Measurements from ENCODE around the gene KRTAP8-1. TPM values are rescaled to one million over a fixed set of nuclear protein-coding genes. Genes with fewer than 3 reads are reported as not detected.

The KRTAP8-1 gene, protein sequence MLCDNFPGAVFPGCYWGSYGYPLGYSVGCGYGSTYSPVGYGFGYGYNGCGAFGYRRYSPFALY
- not detected for total RNA-seq

- ATAC-seq: no peak
These were observed at the start of gene KRTAP8-1 for GRCh38 chr21:30813174-30813573. KRTAP8-1 (minus strand) TSS chr21:30813274; CDS start chr21:30813220, 54 bp downstream.

DNA sequence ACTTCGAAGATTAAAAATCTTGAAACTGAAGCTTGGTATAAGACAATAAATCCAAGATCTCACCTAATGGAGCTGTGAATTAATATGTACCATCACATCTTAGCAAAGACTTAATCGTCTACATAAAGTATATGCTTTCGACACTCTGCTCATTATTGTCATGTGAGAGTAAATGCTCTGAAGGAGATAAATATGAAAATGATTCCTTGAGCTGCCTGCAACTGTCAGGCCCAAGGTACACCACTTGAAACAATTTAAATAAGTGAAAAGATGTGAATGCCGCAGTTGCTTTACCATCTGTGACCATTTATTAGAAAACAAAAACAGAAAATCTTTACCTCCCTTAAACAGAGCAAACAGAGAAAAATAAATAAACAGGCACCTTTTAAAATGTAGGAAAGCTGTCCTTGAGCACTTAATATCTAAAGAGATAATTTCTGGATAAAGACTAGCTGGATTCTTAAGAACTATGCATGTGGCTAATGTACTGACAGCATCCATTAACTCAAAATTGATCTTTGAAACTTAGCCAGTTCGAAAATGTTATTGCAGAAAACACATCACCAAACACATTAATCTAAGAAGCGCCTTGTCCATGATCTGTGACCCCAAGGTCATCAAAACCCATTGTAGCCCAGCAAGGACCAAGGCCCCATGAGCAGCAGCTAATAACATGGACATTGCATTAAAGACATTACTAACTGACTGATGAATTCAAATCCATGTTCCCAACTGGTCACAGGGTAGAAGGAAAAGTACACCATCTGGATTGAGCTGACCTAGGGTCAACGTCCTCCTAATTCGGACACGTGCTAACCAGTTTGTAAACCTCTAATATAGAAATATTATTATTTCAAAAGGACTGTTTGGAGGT is 34.8 kb upstream of the KRTAP8-1 start:
- ATAC-seq: no peak

GRCh38 chr21:30842990-30843389 is 29.9 kb upstream of the KRTAP8-1 start:
- ATAC-seq: no peak

GRCh38 chr21:30839304-30839703 is 26.2 kb upstream of the KRTAP8-1 start:
- ATAC-seq: peak; percentile 44

DNA sequence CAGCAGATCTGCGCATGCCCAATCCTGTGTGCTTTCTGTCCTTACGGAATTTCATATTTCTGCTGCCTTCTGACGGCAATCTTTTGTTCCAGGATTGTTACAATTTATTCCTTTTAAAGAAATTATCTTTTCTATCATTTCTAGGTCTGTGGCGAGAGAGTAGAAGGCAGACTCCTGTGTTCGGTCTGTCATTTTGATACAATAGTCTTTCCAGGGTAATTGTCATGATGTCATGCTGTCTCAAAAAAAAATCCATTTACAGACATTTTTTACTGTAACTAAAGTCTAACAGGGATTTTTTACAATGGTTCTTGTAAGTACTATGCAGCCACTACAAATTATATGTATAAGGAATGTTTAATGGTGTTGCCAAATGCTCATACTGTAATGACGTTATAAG is 25.5 kb upstream of the KRTAP8-1 start:
- no peak for ATAC-seq

GRCh38 chr21:30831194-30831765 is 18.2 kb upstream of the KRTAP8-1 start:
- no peak for ATAC-seq

DNA sequence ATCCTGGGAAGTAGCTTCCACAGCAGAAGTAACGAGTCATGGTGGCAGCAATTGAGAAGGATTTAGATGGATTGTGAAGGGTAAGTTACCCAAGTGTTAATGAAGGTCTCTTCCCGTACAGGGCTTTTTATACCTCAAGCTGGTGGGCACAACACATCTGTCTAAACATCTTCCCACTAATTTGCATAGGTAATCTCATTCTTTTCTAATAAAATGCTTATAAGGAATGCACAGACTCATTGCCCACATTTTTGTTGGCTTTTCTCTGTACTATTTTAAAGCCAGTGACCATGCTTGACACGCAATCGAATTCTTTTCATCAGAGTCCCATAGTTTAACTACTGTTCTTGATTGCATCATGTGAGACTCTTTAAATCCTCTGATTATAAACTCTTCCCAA is 16.6 kb upstream of the KRTAP8-1 start, which contains the start of gene KRTAP7-1:
Gene KRTAP7-1 (minus strand): TSS at position 101 of the 400 bp plus-strand sequence. CDS start 61 bp downstream, at position 40.
- ATAC-seq: no peak

DNA sequence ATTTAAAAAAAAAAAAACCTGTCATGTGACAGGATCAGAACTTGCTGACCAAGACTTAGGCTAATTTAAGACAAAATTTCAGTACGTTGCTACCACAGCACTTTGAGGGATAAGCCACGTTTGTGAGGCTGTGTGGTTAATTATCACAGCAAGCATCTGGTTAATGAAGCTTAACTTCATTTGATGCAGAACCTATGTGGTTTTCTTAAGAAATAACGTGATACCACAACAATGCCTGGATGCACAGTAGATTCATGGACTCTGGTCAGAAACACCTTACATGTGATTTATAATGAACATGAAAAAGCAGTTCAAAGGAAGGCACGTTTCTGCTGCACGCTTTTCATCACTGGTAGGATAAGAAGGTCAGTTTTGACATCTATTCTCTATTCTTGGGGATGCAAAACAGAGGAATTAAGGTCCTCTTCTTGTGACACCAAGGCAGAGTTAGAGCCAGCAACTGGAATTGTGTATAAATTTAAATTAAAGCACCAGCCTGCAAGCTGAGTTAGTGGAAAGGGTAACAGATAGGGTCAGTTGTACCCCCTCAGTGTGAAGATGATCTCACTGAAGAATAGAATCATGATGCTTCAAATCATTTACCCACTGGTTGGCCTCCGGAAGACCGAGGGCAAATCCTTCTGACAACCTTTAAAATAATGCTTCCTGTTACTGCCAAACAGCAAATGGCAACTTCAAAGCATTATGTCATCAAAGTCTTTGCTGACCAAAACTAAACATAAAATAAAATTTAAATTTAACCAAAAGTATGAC is 6.0 kb upstream of the KRTAP8-1 start:
- no peak for ATAC-seq

DNA sequence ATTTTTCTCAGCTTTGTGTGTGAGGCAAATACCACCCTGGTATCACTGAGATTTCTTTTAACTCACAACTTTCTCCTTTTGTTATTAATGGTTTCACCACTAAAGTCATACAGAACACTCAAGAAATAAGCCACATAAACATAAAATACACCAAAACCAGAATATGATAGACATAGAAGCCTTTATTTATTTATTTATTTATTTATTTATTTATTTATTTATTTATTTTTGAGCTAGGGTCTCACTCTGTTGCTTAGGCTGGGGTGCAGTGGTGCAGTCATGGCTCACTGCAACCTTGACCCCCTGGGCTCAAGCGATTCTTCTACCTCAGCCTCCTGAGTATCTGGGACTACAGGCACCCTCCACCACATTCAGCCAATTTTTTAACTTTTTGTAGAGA is 12.5 kb downstream of the KRTAP8-1 start:
- no peak for ATAC-seq

DNA sequence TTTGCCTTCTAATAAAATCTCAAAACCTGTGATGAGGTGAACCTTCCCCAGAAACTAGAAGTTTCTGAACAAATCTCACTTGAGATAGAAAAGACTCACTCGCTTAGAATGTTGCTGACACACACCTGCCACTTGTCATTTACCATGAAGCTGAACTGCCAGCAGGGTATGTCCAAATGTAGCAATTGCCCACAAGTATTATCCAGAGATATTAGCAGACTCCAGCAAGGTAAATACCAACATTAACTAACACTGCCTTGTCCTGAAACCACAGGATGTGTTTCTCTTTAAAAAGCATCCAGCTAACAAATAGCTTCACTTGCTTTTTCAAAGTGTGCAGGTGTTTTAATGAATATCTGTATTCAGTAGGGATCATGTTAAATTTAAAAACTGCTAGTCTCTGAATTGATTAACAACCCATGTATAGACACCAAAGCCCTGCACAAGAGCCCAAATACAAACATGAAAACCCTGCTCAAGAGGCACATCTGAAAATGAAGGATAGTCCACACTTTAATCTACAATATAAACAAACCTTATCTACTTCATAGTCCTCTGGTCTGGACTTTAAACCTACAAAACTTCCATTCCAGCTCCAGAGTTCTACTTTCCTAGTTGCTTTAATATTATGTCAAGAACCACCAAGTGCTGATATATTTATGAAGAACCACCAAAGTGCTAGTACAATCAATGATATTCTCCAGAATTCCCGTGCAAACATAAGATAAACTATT is 19.3 kb downstream of the KRTAP8-1 start:
- ATAC-seq: no peak

GRCh38 chr21:30779249-30779648 is 33.8 kb downstream of the KRTAP8-1 start:
- no peak for ATAC-seq

GRCh38 chr21:30769724-30770431 is 43.2 kb downstream of the KRTAP8-1 start:
- no peak for ATAC-seq

Other genes with a start within 250 kb of the KRTAP8-1 start
- gene KRTAP22-2, start 222.9 kb downstream of the KRTAP8-1 start, total RNA-seq: not detected
- gene KRTAP6-3, start 220.8 kb downstream of the KRTAP8-1 start, total RNA-seq: not detected
- gene KRTAP6-2, start 214.4 kb downstream of the KRTAP8-1 start, total RNA-seq: not detected
- not detected for gene KRTAP22-1, start 212.2 kb downstream of the KRTAP8-1 start, total RNA-seq
- gene KRTAP6-1, start 199.3 kb downstream of the KRTAP8-1 start, total RNA-seq: not detected
- gene KRTAP20-1, start 196.8 kb downstream of the KRTAP8-1 start, total RNA-seq: not detected
- not detected for gene KRTAP20-4, start 192.6 kb downstream of the KRTAP8-1 start, total RNA-seq
- not detected for gene KRTAP20-2, start 178.1 kb downstream of the KRTAP8-1 start, total RNA-seq
- not detected for gene KRTAP20-3, start 170.4 kb downstream of the KRTAP8-1 start, total RNA-seq
- not detected for gene KRTAP21-3, start 94.5 kb downstream of the KRTAP8-1 start, total RNA-seq
- not detected for gene KRTAP21-2, start 66.0 kb downstream of the KRTAP8-1 start, total RNA-seq
- gene KRTAP21-1, start 57.8 kb downstream of the KRTAP8-1 start, total RNA-seq: not detected
- not detected for gene KRTAP7-1, start 16.5 kb upstream of the KRTAP8-1 start, total RNA-seq
- gene KRTAP11-1, start 68.3 kb upstream of the KRTAP8-1 start, total RNA-seq: not detected
- not detected for gene KRTAP19-8, start 225.2 kb upstream of the KRTAP8-1 start, total RNA-seq

All from esophagus mucosa (tissue), 1 donor.